OCI-LY1 (cell line): Measurements from ENCODE around the gene HES5.

Experiments used
- H2AFZ ChIP-seq: fragments of 200-600 bp; sonication (generic), shearing (Covaris generic); 2 replicates; pipeline ENCODE4 v1.6.0; 2014; ENCODE audit warnings: antibody characterized with exemption, mild to moderate bottlenecking, low read length
- H3F3A ChIP-seq: fragments of 200-600 bp; sonication (generic), shearing (Covaris generic); 2 replicates; pipeline ENCODE4 v1.6.0; 2014; ENCODE audit warnings: mild to moderate bottlenecking, antibody characterized with exemption, low read length, moderate library complexity; ENCODE audit not compliant: insufficient read depth
- H3K27ac ChIP-seq: fragments of 200-600 bp; sonication (generic); 2 replicates; pipeline ENCODE4 v1.5.1; 2014; ENCODE audit warnings: low read length, mixed run types, mild to moderate bottlenecking, low read depth; ENCODE audit not compliant: poor library complexity, severe bottlenecking
- H3K27me3 ChIP-seq: fragments of 200-600 bp; sonication (generic); 2 replicates; pipeline ENCODE4 v1.6.0; 2014; ENCODE audit warnings: antibody characterized with exemption, mild to moderate bottlenecking, low read length, moderate library complexity; ENCODE audit not compliant: insufficient read depth
- H3K36me3 ChIP-seq: fragments of 200-600 bp; sonication (generic); 2 replicates; pipeline ENCODE4 v1.6.1; 2014; ENCODE audit warnings: mild to moderate bottlenecking, antibody characterized with exemption, low read length, moderate library complexity, mixed read lengths; ENCODE audit not compliant: insufficient read depth
- H3K4me1 ChIP-seq: fragments of 200-600 bp; sonication (generic); 2 replicates; pipeline ENCODE4 v1.5.1; 2014; ENCODE audit warnings: mild to moderate bottlenecking, low read length, moderate library complexity; ENCODE audit not compliant: insufficient read depth, severe bottlenecking
- H3K4me2 ChIP-seq: fragments of 200-600 bp; sonication (generic), shearing (Covaris generic); 2 replicates; pipeline ENCODE4 v1.6.1; 2014; ENCODE audit warnings: low read length
- H3K4me3 ChIP-seq: fragments of 200-600 bp; sonication (generic); 2 replicates; pipeline ENCODE4 v1.5.1; 2014; ENCODE audit warnings: low read length, low read depth, mild to moderate bottlenecking, mixed read lengths; ENCODE audit not compliant: poor library complexity, severe bottlenecking
- H3K79me2 ChIP-seq: fragments of 200-600 bp; shearing (Covaris generic); 2 replicates; pipeline ENCODE4 v1.6.1; 2016; ENCODE audit warnings: mixed run types, low read length, mixed read lengths; ENCODE audit not compliant: insufficient read depth
- H3K9ac ChIP-seq: fragments of 200-600 bp; sonication (generic), shearing (Covaris generic); 2 replicates; pipeline ENCODE4 v1.6.1; 2014; ENCODE audit warnings: mild to moderate bottlenecking, low read length, mixed read lengths
- H3K9me2 ChIP-seq: fragments of 200-600 bp; sonication (generic), shearing (Covaris generic); 2 replicates; pipeline ENCODE4 v1.6.1; 2014; ENCODE audit warnings: low read depth, mild to moderate bottlenecking, low read length, mixed read lengths
- H3K9me3 ChIP-seq: fragments of 200-600 bp; shearing (Covaris generic); 2 replicates; pipeline ENCODE4 v1.6.1; 2014; ENCODE audit warnings: low read length, mixed read lengths
- H4K20me1 ChIP-seq: fragments of 200-600 bp; sonication (generic), shearing (Covaris generic); 2 replicates; pipeline ENCODE4 v1.6.0; 2016; ENCODE audit warnings: mild to moderate bottlenecking, low read length; ENCODE audit not compliant: insufficient read depth
- CTCF ChIP-seq: fragments of 200-600 bp; sonication (generic), shearing (Covaris generic); IDR thresholded peaks from 2 replicates; pipeline ENCODE4 v1.5.1; 2017; ENCODE audit warnings: mild to moderate bottlenecking, antibody characterized with exemption, low read length, moderate library complexity, mixed read lengths
- EZH2 ChIP-seq: fragments of 200-600 bp; sonication (generic), shearing (Covaris generic); IDR thresholded peaks from 2 replicates; pipeline ENCODE4 v1.8.0; 2017; ENCODE audit warnings: borderline replicate concordance, mixed run types, mild to moderate bottlenecking, antibody characterized with exemption, low read length, moderate library complexity, mixed read lengths

The HES5 gene

DNA sequence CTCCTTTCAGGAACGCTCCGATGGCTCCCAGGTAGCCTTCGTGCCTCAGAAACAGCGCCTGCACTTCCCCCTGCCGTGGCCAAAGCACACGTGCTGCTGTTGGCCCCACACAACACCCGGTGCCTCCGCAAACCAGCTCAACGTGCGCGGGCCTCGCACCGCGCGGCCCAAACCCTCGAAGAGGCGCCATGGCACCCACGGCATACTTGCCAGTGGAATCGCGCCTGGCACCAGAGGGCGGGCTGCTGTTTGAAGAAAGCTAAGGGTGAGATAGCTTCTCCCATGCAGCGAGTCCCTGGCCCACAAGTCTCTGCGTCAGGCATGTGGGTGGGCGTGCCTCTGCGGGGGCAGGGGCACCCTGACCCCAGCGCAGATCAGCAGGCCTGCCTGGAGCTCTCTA, 11.5 kb downstream of the HES5 start:
- Histone ChIP-seq H3K36me3 (peaks cover 79% of the 10 kb centered on the region), H3K4me2 (no peak overlapping the region), H3K4me3 (no peak overlapping the region), H3K79me2 (peaks cover 10% of the 10 kb centered on the region), H3K9me2 (no peaks in the 10 kb centered on the region), H2AFZ (no peak overlapping the region), H3K9me3 (no peaks in the 10 kb centered on the region), H3K27ac (no peak overlapping the region), H3K9ac (no peak overlapping the region), H3K4me1 (no peaks in the 10 kb centered on the region), H4K20me1 (no peaks in the 10 kb centered on the region), H3K27me3 (no peaks in the 10 kb centered on the region), H3F3A (no peaks in the 10 kb centered on the region)
- TF ChIP-seq CTCF (no peak), EZH2 (no peak)

DNA sequence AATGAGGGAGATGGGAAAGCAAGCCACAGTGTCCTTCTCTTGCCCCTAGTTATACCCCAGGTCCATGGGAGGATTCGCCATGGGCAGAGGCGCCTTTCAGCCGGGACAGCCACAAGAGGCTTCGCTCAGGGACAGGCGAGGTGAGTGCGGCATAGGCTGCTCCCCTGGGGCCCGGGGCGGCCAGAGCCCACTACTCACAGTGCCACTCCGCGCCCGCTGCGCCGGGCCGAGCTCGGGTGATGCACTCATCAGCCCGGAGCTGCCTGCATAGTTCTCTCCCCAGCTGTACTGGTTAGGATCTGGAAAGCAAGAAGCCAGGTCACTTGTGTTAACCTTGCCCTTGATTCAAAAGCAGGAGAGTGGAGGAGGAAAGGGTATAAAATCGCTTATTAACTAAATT, 12.1 kb downstream of the HES5 start:
- no peak overlapping the region for H3K9ac ChIP-seq
- H3K4me3 ChIP-seq = no peak overlapping the region
- H3K27me3 ChIP-seq = no peaks in the 10 kb centered on the region
- H3K4me2 ChIP-seq = no peak overlapping the region
- no peaks in the 10 kb centered on the region for H3K4me1 ChIP-seq
- H3K79me2 ChIP-seq = peaks cover 5% of the 10 kb centered on the region
- H2AFZ ChIP-seq = no peak overlapping the region
- no peak overlapping the region for H3K27ac ChIP-seq
- no peaks in the 10 kb centered on the region for H3F3A ChIP-seq
- H3K9me3 ChIP-seq = no peaks in the 10 kb centered on the region
- H4K20me1 ChIP-seq = no peaks in the 10 kb centered on the region
- no peaks in the 10 kb centered on the region for H3K9me2 ChIP-seq
- H3K36me3 ChIP-seq = peaks cover 82% of the 10 kb centered on the region
- TF ChIP-seq EZH2 = no peak
- no peak for TF ChIP-seq CTCF

DNA sequence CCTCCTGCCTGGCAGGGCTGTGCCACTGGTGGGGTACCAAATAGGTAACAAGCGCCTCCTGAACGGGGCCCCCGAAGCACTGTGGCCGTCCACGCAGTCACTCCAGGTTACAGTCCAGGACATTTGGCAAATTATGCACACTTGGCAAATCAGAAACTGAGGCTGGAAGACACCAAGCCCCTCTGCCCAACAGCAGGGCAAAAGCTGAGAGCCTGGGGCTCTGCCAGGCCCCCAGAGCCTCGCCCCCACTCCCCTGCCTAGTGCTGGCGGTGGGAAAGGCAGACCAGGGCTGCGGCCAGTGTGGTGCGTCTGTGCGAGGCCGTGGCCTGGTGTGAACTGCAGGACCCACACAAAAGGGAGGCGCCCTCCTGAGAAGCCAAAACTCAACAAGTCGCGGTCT, 13.1 kb downstream of the HES5 start:
- no peak overlapping the region for H3K4me2 ChIP-seq
- H2AFZ ChIP-seq = no peak overlapping the region
- H3K36me3 ChIP-seq = peaks cover 88% of the 10 kb centered on the region
- H3K27ac ChIP-seq = no peak overlapping the region
- H4K20me1 ChIP-seq = no peaks in the 10 kb centered on the region
- no peaks in the 10 kb centered on the region for H3K9me2 ChIP-seq
- H3K79me2 ChIP-seq = no peaks in the 10 kb centered on the region
- H3F3A ChIP-seq = no peaks in the 10 kb centered on the region
- TF ChIP-seq CTCF = no peak
- TF ChIP-seq EZH2 = no peak
- no peak overlapping the region for H3K9ac ChIP-seq
- H3K4me3 ChIP-seq = no peak overlapping the region
- H3K4me1 ChIP-seq = no peaks in the 10 kb centered on the region
- no peaks in the 10 kb centered on the region for H3K27me3 ChIP-seq
- no peaks in the 10 kb centered on the region for H3K9me3 ChIP-seq
